Subcutaneous abdominal adipose tissue (tissue), 5 donors: ENCODE data around the gene IRF8.
"Not testable (repeated sequence)": the region's sequence is repeated elsewhere in the genome, so short reads cannot be mapped to it uniquely, and the experiment has no call there.

Source experiments
- H3K27ac ChIP-seq: one replicate; pipeline ENCODE4 v1.7.0; 2013; ENCODE audit warnings: low read depth, mild to moderate bottlenecking, inconsistent platforms, low read length, moderate library complexity
- H3K27me3 ChIP-seq, 5 donors: one replicate each; pipeline ENCODE4 v1.7.0; 2013; ENCODE audit warnings: low read length in 5 of 5, inconsistent platforms in 1 of 5; ENCODE audit not compliant: control insufficient read depth in 5 of 5, insufficient read depth in 4 of 5
- H3K36me3 ChIP-seq, 5 donors: one replicate each; pipeline ENCODE4 v1.7.0; 2013; ENCODE audit warnings: low read length in 5 of 5; ENCODE audit not compliant: control insufficient read depth in 5 of 5, insufficient read depth in 5 of 5
- H3K4me1 ChIP-seq, 5 donors: one replicate each; pipeline ENCODE4 v1.7.0; 2013; ENCODE audit warnings: low read length in 5 of 5, mild to moderate bottlenecking in 3 of 5, moderate library complexity in 1 of 5; ENCODE audit not compliant: control insufficient read depth in 5 of 5, insufficient read depth in 5 of 5
- H3K4me3 ChIP-seq, 5 donors: one replicate each; pipeline ENCODE4 v1.7.0; 2013; ENCODE audit warnings: low read length in 5 of 5, low read depth in 1 of 5
- H3K9ac ChIP-seq, 5 donors: one replicate each; pipeline ENCODE4 v1.7.0; 2013; ENCODE audit warnings: low read length in 5 of 5, mild to moderate bottlenecking in 4 of 5, moderate library complexity in 3 of 5
- H3K9me3 ChIP-seq, 5 donors: one replicate each; pipeline ENCODE4 v1.7.0; 2013; ENCODE audit warnings: low read length in 5 of 5; ENCODE audit not compliant: control insufficient read depth in 5 of 5
- donor health status: healthy.
- donor health status: healthy.
- donor health status: healthy.
- donor health status: healthy.
- donor health status: healthy.

Gene IRF8

DNA sequence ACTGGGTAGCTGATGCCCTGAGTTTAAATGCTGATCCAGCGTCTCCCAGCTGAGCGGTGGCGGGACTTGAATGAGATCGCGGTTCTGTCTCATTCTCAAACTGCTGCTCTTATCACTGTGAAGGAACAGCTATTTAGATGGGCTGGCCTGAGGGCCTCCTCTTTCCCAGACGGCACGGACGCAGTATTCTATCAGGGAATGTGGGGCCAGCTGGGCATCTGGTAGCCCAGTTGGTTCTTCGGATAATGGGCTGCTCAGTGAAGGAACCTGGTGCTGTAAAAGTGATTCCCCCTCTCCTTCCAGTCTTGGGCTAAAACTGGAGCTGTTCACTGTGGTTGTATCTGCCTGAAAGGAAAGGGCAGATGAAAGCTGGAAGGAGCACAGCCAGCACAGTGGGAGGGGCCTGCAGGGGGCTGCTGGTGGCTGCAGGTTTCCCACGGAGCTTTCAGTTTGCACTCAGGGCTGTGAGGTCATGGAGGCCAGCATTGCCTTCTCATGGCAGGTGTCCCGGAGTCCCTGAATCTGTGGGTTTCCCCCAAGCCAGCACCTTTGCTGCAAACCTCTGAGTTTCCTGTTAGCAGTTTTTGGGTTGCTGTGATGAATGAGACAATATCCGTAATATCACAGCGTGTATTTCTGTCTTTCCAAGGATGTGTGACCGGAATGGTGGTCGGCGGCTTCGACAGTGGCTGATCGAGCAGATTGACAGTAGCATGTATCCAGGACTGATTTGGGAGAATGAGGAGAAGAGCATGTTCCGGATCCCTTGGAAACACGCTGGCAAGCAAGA lies 3.6 kb downstream of the IRF8 start:
- H3K4me1 ChIP-seq = peaks cover 4 to 84% (median 64%) of the 10 kb centered on the region in 5 donors
- peaks cover 0 to 5% (median 0%) of the 10 kb centered on the region in 5 donors for H3K9me3 ChIP-seq
- peaks cover 0 to 10% (median 0%) of the 10 kb centered on the region in 5 donors for H3K27me3 ChIP-seq
- H3K27ac ChIP-seq = peak overlapping the region; percentile 51
- peak overlapping the region in 4 of 5 donors; percentile 4 to 72 (median 32) for H3K9ac ChIP-seq
- peak overlapping the region; percentile 11 to 81 (median 79) for H3K4me3 ChIP-seq
- peaks cover 0 to 33% (median 10%) of the 10 kb centered on the region in 5 donors for H3K36me3 ChIP-seq

DNA sequence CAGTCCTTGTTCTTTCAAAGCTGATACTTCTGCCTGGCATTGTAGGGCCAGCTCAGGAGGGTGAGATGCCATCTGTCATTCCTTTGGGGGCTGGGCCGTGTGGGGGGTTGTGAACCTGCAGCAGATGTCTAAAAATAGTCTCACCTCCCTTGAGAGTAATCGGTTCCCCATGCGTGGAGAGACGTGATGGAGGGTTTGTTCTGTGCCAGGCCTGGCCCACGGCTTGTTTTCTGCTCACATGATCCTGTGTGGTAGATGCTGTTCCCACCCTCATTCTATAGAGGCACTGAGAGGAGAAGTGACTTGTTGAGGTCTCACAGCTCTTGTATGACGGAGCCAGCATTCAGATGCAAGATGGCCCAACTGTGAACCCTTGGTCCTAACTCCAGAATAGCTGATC lies 4.6 kb downstream of the IRF8 start:
- Histone ChIP-seq H3K9me3 (peaks cover 0 to 5% (median 0%) of the 10 kb centered on the region in 5 donors), H3K27ac (no peak overlapping the region), H3K4me1 (peaks cover 6 to 85% (median 61%) of the 10 kb centered on the region in 5 donors), H3K27me3 (peaks cover 0 to 6% (median 0%) of the 10 kb centered on the region in 5 donors), H3K9ac (no peak overlapping the region), H3K4me3 (peak overlapping the region in 1 of 5 donors; percentile 18), H3K36me3 (peaks cover 0 to 33% (median 10%) of the 10 kb centered on the region in 5 donors)

DNA sequence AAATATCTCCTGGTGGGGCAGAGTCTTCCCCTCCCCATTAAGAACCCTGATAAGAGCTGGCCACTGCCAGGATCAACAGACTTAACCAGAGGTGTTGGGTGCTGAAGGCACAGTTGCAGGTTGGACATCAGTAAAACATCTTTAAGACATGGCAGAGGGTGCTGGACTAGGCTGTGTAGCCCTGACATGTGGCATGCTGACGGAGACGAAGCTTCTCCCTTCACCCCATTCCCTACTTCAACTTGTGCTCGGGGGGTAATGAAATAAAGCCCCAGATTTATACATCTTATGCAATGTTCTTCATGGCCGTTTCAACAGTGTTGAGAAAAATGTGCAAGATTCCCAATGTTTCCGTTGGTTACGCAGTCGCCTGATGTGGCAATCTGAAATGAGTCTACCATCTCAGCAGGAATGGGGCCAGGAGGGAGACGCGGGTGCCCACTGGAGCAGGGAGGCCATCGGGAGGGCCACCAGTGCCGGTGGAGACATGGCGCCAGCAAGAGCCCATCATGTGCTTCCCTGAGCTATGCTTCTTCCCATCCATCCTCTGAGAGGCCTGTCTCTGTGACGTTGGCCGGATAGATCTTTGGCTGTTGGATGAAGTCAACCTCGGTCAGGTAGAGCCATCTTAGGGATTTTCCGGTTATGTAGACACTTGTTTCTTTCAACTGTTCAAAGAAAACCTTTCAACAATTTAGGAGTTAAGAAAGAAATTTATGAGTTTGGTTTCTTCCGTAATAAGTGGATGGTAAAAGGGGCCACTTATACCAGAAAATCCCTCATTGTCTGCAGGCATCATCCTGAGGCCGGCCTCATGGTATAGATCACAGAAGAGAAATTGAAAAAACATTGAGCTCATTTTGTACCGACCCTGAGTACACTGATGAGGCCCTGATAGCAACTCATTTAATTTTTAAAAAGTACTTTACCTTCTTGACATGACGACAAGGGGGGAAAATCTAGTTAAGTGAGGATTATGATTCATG lies 6.4 kb downstream of the IRF8 start:
- Histone ChIP-seq H3K27me3 (no peaks in the 10 kb centered on the region), H3K4me3 (no peak overlapping the region), H3K9me3 (peaks cover 0 to 5% (median 0%) of the 10 kb centered on the region in 5 donors), H3K27ac (peak overlapping the region; percentile 29), H3K4me1 (peaks cover 10 to 86% (median 65%) of the 10 kb centered on the region in 5 donors), H3K36me3 (peaks cover 0 to 44% (median 19%) of the 10 kb centered on the region in 5 donors), H3K9ac (no peak overlapping the region)

DNA sequence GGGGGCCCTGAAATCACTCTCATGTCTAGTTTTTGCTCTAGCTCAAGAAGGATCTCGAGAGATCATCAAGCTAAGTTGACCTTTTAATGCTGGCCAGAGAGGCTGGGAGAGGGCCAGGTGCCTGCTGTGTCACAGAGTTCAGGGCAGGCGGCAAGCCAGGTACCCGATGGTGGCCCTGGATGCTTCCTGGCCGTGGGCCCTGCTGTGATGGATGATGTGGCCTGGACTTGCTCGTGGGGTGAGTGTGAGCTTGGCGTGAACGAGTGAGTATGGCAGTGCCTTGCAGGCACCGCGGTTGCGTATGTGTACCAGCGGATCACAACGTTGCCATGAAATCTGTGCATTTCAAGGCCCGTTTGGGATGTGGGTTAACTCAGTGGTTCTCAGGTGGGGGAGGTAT lies 7.4 kb downstream of the IRF8 start:
- no peak overlapping the region for H3K4me3 ChIP-seq
- no peaks in the 10 kb centered on the region for H3K27me3 ChIP-seq

DNA sequence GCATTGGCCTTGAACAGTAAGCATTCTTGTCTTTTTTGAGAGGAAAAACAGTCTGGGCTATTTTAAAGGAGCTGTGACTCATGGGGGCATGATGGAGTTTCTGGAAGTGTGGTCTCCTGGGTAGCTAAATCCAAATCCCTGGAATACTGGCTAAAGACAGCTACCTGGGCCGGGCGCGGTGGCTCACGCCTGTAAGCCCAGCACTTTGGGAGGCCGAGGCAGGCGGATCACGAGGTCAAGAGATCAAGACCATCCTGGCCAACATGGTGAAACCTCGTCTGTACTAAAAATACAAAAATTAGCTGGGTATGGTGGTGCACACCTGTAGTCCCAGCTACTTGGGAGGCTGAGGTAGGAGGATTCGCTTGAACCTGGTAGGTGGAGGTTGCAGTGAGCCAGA lies 8.3 kb downstream of the IRF8 start:
- not testable (repeated sequence) for H3K27me3 ChIP-seq, H3K9me3 ChIP-seq, H3K27ac ChIP-seq, H3K4me3 ChIP-seq, H3K9ac ChIP-seq
- Histone ChIP-seq H3K4me1 (peaks cover 13 to 84% (median 65%) of the 10 kb centered on the region in 5 donors), H3K36me3 (peaks cover 0 to 59% (median 26%) of the 10 kb centered on the region in 5 donors)

More for the DNA sequence above, 7.4 kb downstream of the IRF8 start:
- peaks cover 12 to 84% (median 64%) of the 10 kb centered on the region in 5 donors for H3K4me1 ChIP-seq
- peaks cover 0 to 5% (median 0%) of the 10 kb centered on the region in 5 donors for H3K9me3 ChIP-seq
- peaks cover 0 to 50% (median 22%) of the 10 kb centered on the region in 5 donors for H3K36me3 ChIP-seq
- no peak overlapping the region for H3K27ac ChIP-seq
- H3K9ac ChIP-seq = no peak overlapping the region

DNA sequence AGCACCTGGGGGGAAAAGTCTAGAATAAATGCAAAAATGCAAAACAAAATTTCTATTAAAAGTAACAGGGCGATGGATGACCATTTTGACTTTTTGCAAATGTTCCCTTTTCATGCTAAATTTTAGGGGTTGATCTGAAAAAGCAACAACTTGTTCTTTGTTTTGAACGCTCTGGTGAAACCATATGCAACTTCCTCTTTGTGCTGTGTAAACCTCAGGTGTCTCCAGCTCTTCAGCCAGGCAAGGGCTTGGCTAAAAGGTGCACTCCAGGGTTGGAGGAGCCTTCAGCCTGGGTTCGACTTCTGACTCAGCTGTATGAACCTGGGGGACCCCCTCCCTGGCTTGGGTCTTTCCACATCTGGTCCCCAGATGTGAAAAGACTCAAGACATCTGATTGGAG lies 9.5 kb downstream of the IRF8 start:
- no peak overlapping the region for H3K4me3 ChIP-seq
- no peak overlapping the region for H3K9ac ChIP-seq
- peaks cover 0 to 5% (median 0%) of the 10 kb centered on the region in 5 donors for H3K9me3 ChIP-seq
- H3K36me3 ChIP-seq = peaks cover 0 to 61% (median 24%) of the 10 kb centered on the region in 5 donors
- no peaks in the 10 kb centered on the region for H3K27me3 ChIP-seq
- H3K4me1 ChIP-seq = peaks cover 11 to 84% (median 65%) of the 10 kb centered on the region in 5 donors
- H3K27ac ChIP-seq = peak overlapping the region; percentile 55

DNA sequence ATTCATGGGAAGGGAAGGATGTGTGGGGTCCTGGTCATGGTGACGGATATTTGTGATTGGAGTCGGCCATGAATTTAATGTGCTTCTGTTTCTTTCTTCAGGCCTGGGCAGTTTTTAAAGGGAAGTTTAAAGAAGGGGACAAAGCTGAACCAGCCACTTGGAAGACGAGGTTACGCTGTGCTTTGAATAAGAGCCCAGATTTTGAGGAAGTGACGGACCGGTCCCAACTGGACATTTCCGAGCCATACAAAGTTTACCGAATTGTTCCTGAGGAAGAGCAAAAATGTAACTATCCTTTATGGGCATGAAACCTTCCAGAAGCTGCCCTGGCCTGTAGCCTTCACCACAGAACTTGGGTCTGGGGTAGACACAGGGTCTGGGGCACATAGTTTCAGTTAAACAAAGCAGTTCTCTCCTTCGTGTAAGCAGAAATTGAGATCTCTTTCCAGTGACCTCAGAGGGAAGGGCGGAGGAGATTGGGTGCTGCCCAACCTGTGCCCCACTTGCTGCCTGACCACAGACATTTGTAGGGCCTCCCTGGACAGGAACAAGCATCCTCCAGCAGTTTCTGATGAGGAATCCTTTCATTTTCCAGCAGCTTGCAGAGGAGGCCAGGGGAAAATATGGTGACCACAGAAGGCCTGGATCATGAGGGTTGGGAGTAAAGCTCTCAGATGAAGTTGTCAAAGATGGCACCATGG lies 10.1 kb downstream of the IRF8 start:
- peaks cover 11 to 84% (median 63%) of the 10 kb centered on the region in 5 donors for H3K4me1 ChIP-seq
- H3K4me3 ChIP-seq = peak overlapping the region in 1 of 5 donors; percentile 7
- H3K36me3 ChIP-seq = peaks cover 0 to 60% (median 22%) of the 10 kb centered on the region in 5 donors
- H3K9me3 ChIP-seq = peaks cover 0 to 5% (median 0%) of the 10 kb centered on the region in 5 donors
- no peaks in the 10 kb centered on the region for H3K27me3 ChIP-seq
- peak overlapping the region; percentile 55 for H3K27ac ChIP-seq
- H3K9ac ChIP-seq = no peak overlapping the region

DNA sequence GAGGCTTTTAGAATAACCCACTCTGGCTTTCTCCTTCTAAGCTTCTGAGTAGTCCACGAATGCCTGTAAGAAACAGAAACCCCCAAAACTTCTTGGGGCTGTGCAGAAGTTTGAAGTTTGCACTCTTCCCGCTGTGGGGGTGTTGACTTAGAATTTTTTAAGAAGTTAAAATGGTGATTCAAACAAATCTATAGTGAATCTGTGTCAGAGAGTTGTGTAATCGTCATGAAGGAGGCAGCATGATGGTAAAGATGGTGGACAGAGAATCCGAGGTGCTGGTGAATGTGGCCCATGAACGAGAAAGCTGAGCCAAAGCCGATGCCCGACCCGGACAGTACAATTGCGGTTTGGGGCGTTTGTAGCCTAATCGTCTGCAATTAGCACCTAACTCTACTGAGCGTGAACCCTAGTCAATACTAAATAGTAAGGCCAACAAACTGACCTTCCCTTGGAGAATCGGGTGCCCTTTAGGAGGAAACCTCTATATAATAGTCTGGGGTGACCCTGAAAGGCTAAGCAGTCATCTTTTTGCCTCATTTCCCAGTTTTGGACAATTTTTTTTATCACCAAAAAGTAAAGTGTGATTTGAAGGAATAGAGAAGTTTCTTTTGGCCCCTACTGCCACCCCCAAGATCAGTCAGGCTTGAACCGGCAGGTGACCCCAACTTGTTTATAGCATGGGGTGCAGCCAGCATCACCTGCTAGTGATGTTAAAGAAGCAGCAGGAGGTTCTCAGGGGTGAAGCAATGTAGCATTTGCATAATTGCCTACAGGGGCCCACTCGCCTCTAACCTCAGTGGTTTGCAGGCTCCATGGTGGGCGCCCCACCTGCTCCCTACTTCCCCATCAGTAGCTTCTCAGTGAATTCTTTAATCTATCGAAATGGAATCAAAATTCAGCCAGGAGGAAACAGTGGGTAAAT lies 11.2 kb downstream of the IRF8 start:
- Histone ChIP-seq H3K9me3 (peaks cover 0 to 5% (median 0%) of the 10 kb centered on the region in 5 donors), H3K9ac (no peak overlapping the region), H3K4me3 (no peak overlapping the region), H3K27ac (peak overlapping the region; percentile 55), H3K4me1 (peaks cover 11 to 79% (median 52%) of the 10 kb centered on the region in 5 donors), H3K27me3 (no peaks in the 10 kb centered on the region), H3K36me3 (peaks cover 0 to 62% (median 25%) of the 10 kb centered on the region in 5 donors)
